Osteoblast (primary cell): Measurements from ENCODE around the gene S100A9. TPM values are rescaled to one million over a fixed set of nuclear protein-coding genes. Genes with fewer than 3 reads are reported as not detected.

Source experiments
- DNase-seq: peaks from one replicate; pipeline ENCODE4 v3.0.0; 2011; ENCODE audit warnings: low spot score, mixed read lengths; ENCODE audit not compliant: insufficient read length; ENCODE audit errors: missing footprints
- H2AFZ ChIP-seq: 2 replicates; pipeline ENCODE4 v1.6.0; 2011; ENCODE audit warnings: mild to moderate bottlenecking, low read length
- H3K27ac ChIP-seq: 2 replicates; pipeline ENCODE4 v1.5.1; 2011; ENCODE audit warnings: mild to moderate bottlenecking, low read depth, low read length, moderate library complexity
- H3K27me3 ChIP-seq: 2 replicates; pipeline ENCODE4 v1.6.0; 2012; ENCODE audit warnings: mild to moderate bottlenecking, control low read depth, inconsistent platforms, low read length, moderate library complexity; ENCODE audit not compliant: insufficient read depth
- H3K36me3 ChIP-seq: 2 replicates; pipeline ENCODE4 v1.5.1; 2011; ENCODE audit warnings: mild to moderate bottlenecking, low read length, control low read depth, moderate library complexity; ENCODE audit not compliant: insufficient read depth
- H3K4me1 ChIP-seq: 2 replicates; pipeline ENCODE4 v1.5.1; 2011; ENCODE audit warnings: mild to moderate bottlenecking, low read length, control low read depth, moderate library complexity; ENCODE audit not compliant: insufficient read depth
- H3K4me2 ChIP-seq: 2 replicates; pipeline ENCODE4 v1.6.0; 2011; ENCODE audit warnings: mild to moderate bottlenecking, low read length; ENCODE audit not compliant: insufficient read depth
- H3K4me3 ChIP-seq: fragments of 200-600 bp; sonication (generic); 3 replicates; pipeline ENCODE4 v1.5.1; 2012; ENCODE audit warnings: mild to moderate bottlenecking, low read length, inconsistent platforms; ENCODE audit not compliant: insufficient read depth
- H3K79me2 ChIP-seq: 2 replicates; pipeline ENCODE4 v1.6.0; 2012; ENCODE audit warnings: mild to moderate bottlenecking, low read length, control low read depth, inconsistent platforms; ENCODE audit not compliant: insufficient read depth
- H3K9me3 ChIP-seq: 2 replicates; pipeline ENCODE4 v1.5.1; 2011; ENCODE audit warnings: low read depth, low read length, control low read depth
- H4K20me1 ChIP-seq: 2 replicates; pipeline ENCODE4 v1.6.0; 2012; ENCODE audit warnings: mild to moderate bottlenecking, low read length, control low read depth; ENCODE audit not compliant: insufficient read depth
- total RNA-seq: library from RNA; depleted of rRNA; stranded (reverse); fragments of >200 nt; gene quantifications from 2 replicates; pipeline ENCODE4 v1.2.3, GENCODE V29; 2012
- TF ChIP-seq, protein P1 (sequence below): IDR thresholded peaks from 2 replicates; pipeline ENCODE4 v1.5.1; 2011; ENCODE audit warnings: mild to moderate bottlenecking, low read depth, low read length, moderate library complexity; ENCODE audit errors: extremely low read depth

Gene S100A9
- total RNA-seq, 1 donor: 0.36 TPM

DNA sequence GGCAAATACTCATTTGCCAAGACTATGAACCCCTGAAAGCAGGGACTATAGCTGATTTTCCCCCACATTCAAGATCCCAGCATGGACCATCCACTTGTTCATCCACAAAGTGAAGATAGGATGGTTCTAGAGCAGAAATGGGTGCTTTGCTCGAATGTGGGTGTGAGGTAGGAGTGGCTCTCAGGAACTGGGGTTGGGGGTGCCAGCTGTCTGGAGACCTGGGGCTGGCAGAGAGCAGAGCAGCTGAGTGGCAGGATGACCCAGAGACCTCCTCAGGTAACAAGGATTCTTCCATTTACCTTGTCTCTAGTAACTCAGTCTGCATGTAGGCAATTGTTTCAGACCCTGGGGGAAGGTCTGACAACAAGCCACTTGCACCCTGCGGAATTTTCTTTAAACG is 6.0 kb downstream of the S100A9 start:
- H3K79me2 ChIP-seq: no peaks in the 10 kb centered on the region
- no peaks in the 10 kb centered on the region for H3K4me1 ChIP-seq
- H3K27ac ChIP-seq: no peak overlapping the region
- no peak overlapping the region for H2AFZ ChIP-seq
- no peak overlapping the region for H3K4me2 ChIP-seq
- H3K9me3 ChIP-seq: no peaks in the 10 kb centered on the region
- H4K20me1 ChIP-seq: no peaks in the 10 kb centered on the region
- TF ChIP-seq, protein P1, sequence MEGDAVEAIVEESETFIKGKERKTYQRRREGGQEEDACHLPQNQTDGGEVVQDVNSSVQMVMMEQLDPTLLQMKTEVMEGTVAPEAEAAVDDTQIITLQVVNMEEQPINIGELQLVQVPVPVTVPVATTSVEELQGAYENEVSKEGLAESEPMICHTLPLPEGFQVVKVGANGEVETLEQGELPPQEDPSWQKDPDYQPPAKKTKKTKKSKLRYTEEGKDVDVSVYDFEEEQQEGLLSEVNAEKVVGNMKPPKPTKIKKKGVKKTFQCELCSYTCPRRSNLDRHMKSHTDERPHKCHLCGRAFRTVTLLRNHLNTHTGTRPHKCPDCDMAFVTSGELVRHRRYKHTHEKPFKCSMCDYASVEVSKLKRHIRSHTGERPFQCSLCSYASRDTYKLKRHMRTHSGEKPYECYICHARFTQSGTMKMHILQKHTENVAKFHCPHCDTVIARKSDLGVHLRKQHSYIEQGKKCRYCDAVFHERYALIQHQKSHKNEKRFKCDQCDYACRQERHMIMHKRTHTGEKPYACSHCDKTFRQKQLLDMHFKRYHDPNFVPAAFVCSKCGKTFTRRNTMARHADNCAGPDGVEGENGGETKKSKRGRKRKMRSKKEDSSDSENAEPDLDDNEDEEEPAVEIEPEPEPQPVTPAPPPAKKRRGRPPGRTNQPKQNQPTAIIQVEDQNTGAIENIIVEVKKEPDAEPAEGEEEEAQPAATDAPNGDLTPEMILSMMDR: no peak
- no peak for DNase-seq
- no peaks in the 10 kb centered on the region for H3K27me3 ChIP-seq
- no peaks in the 10 kb centered on the region for H3K36me3 ChIP-seq
- no peak overlapping the region for H3K4me3 ChIP-seq

DNA sequence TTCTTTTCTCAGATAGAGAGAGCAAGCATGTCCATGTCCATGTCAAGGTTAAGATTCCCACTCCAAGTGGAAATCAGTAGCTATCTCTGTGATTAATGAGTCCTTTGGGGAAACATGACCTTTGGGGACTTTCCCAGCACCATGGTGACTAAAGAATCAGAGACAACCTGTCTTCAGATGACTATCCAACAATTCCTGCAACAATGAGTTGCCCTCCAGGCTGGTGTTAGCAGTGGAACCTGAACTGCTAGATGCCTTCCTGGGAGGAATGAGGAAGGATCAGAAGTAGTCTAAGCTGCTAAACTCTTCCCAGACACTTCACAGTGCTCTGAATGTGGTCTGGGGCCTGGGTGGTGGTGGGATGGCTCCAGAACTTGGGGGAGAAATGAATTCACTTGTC is 6.5 kb downstream of the S100A9 start:
- no peaks in the 10 kb centered on the region for H3K27me3 ChIP-seq
- H4K20me1 ChIP-seq: no peaks in the 10 kb centered on the region

DNA sequence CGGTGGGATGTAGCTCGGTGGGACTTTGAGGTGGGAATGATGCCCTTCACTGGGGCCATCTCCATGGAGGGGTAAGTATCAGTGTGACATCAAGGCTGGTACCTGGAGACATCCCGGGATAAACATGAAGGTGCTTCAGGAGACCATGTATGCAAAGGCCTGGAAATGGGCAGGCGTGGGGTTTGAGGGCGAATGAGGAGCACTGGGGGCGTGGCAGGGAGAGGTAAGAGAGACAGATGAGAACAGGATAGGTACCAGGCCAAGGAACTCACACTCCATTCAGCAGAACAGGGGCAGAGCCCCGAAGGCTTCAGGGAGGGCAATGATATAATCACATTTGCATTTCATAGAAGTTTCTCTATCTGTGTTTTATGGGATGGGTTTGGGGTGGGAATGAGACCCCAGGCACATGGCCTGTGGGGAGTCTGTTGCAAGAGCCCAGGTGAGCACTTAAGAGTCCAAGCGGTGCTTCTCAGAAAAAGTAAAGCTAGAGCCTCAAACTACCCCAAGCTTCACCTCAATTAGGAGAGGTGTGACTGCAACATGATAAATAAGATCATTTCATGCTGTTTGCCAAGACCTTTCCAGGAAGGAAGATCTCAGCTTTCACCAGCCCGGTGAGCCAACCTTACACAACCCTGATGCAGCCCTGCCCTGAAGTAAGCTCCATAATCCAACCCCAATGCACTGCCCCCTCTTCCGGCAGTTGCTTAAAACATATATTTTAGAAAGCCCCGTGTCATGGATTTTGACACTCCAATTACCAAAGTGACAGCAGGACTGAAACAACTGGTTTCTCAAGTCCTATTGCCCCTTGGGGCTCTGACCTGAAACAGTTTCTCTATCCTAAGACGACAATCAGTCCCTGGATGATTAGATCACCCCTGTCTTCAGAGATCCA is 7.4 kb downstream of the S100A9 start:
- TF ChIP-seq, protein P1: no peak
- H3K9me3 ChIP-seq: no peaks in the 10 kb centered on the region
- no peak overlapping the region for H3K4me2 ChIP-seq
- no peaks in the 10 kb centered on the region for H3K36me3 ChIP-seq
- H2AFZ ChIP-seq: no peak overlapping the region
- no peak for DNase-seq
- H3K4me1 ChIP-seq: no peaks in the 10 kb centered on the region
- H4K20me1 ChIP-seq: no peaks in the 10 kb centered on the region
- no peaks in the 10 kb centered on the region for H3K79me2 ChIP-seq
- H3K27ac ChIP-seq: no peak overlapping the region
- H3K4me3 ChIP-seq: no peak overlapping the region
- no peaks in the 10 kb centered on the region for H3K27me3 ChIP-seq

More for the DNA sequence above, 6.5 kb downstream of the S100A9 start:
- no peak overlapping the region for H2AFZ ChIP-seq
- no peak for DNase-seq
- no peak overlapping the region for H3K4me2 ChIP-seq
- TF ChIP-seq, protein P1: no peak
- H3K36me3 ChIP-seq: no peaks in the 10 kb centered on the region
- H3K4me1 ChIP-seq: no peaks in the 10 kb centered on the region
- H3K79me2 ChIP-seq: no peaks in the 10 kb centered on the region
- H3K4me3 ChIP-seq: no peak overlapping the region
- H3K9me3 ChIP-seq: no peaks in the 10 kb centered on the region
- no peak overlapping the region for H3K27ac ChIP-seq

GRCh38 chr1:153365696-153366095 is 8.0 kb downstream of the S100A9 start:
- H3K4me1 ChIP-seq: no peaks in the 10 kb centered on the region
- H3K27me3 ChIP-seq: peaks cover 5% of the 10 kb centered on the region
- TF ChIP-seq, protein P1: no peak
- H3K36me3 ChIP-seq: no peaks in the 10 kb centered on the region
- no peaks in the 10 kb centered on the region for H3K79me2 ChIP-seq
- no peak overlapping the region for H3K27ac ChIP-seq
- H2AFZ ChIP-seq: no peak overlapping the region
- H4K20me1 ChIP-seq: no peaks in the 10 kb centered on the region
- no peak overlapping the region for H3K4me2 ChIP-seq
- DNase-seq: no peak
- H3K9me3 ChIP-seq: no peaks in the 10 kb centered on the region
- H3K4me3 ChIP-seq: no peak overlapping the region
